Neural cell (in vitro differentiated cells): Measurements from ENCODE around the gene RGS6. TPM values are rescaled to one million over a fixed set of nuclear protein-coding genes. Genes with fewer than 3 reads are reported as not detected.

ENCODE experiments used
- H2AFZ ChIP-seq: fragments of 200-600, 300-800 bp; sonication (generic), shearing (Covaris generic); 2 replicates; pipeline ENCODE4 v1.6.0; 2014; ENCODE audit warnings: low read depth, mild to moderate bottlenecking, antibody characterized with exemption, low read length, moderate library complexity
- H3F3A ChIP-seq: fragments of 200-600 bp; shearing (Covaris generic); 2 replicates; pipeline ENCODE4 v1.6.1; 2016; ENCODE audit warnings: mild to moderate bottlenecking, moderate library complexity, mixed read lengths, antibody characterized with exemption, low read length; ENCODE audit not compliant: insufficient read depth, poor library complexity, severe bottlenecking
- H3K27ac ChIP-seq: fragments of 200-600, 300-800 bp; sonication (generic), shearing (Covaris generic); 2 replicates; pipeline ENCODE4 v1.5.1; 2014; ENCODE audit warnings: mild to moderate bottlenecking, low read length, moderate library complexity
- H3K27me3 ChIP-seq: fragments of 300-800, 200-600 bp; sonication (generic), shearing (Covaris generic); 2 replicates; pipeline ENCODE4 v1.6.0; 2014; ENCODE audit warnings: mild to moderate bottlenecking, low read depth, low read length, moderate library complexity; ENCODE audit not compliant: insufficient read depth
- H3K36me3 ChIP-seq: fragments of 300-800, 200-600 bp; sonication (generic), shearing (Covaris generic); 2 replicates; pipeline ENCODE4 v1.5.1; 2014; ENCODE audit warnings: mild to moderate bottlenecking, antibody characterized with exemption, low read length, moderate library complexity; ENCODE audit not compliant: insufficient read depth
- H3K4me2 ChIP-seq: fragments of 300-800, 200-600 bp; sonication (generic), shearing (Covaris generic); 2 replicates; pipeline ENCODE4 v1.6.0; 2014; ENCODE audit warnings: mild to moderate bottlenecking, low read length
- H3K4me3 ChIP-seq: fragments of 300-800, 200-600 bp; sonication (generic), shearing (Covaris generic); 2 replicates; pipeline ENCODE4 v1.5.1; 2014; ENCODE audit warnings: mild to moderate bottlenecking, low read length, moderate library complexity
- H3K79me2 ChIP-seq: fragments of 200-600 bp; shearing (Covaris generic); replicated peaks from 2 replicates; pipeline ENCODE4 v1.6.0; 2014; ENCODE audit warnings: mild to moderate bottlenecking, low read length, moderate library complexity; ENCODE audit not compliant: insufficient read depth
- H3K9ac ChIP-seq: fragments of 300-800, 200-600 bp; sonication (generic), shearing (Covaris generic); 2 replicates; pipeline ENCODE4 v1.6.1; 2016; ENCODE audit warnings: mild to moderate bottlenecking, low read length, mixed read lengths
- H3K9me2 ChIP-seq: fragments of 200-600 bp; shearing (Covaris generic); 2 replicates; pipeline ENCODE4 v1.6.1; 2016; ENCODE audit warnings: mild to moderate bottlenecking, low read length, mixed read lengths; ENCODE audit not compliant: insufficient read depth
- H3K9me3 ChIP-seq: fragments of 200-600, 300-800 bp; sonication (generic), shearing (Covaris generic); 2 replicates; pipeline ENCODE4 v1.6.1; 2016; ENCODE audit warnings: mild to moderate bottlenecking, mixed run types, low read length, moderate library complexity, mixed read lengths
- H4K20me1 ChIP-seq: fragments of 200-600 bp; shearing (Covaris generic); 2 replicates; pipeline ENCODE4 v1.6.1; 2016; ENCODE audit warnings: mild to moderate bottlenecking, mixed run types; ENCODE audit not compliant: insufficient read depth
- CTCF ChIP-seq: fragments of 450-650 bp; IDR thresholded peaks from 2 replicates; pipeline ENCODE4 v1.5.1; 2014; ENCODE audit warnings: antibody characterized with exemption, mild to moderate bottlenecking, moderate library complexity; ENCODE audit not compliant: poor library complexity, severe bottlenecking
- EP300 ChIP-seq: fragments of 450-650 bp; conservative IDR thresholded peaks from 2 replicates; pipeline ENCODE4 v1.6.1; 2014; ENCODE audit warnings: antibody characterized with exemption, mild to moderate bottlenecking, moderate library complexity; ENCODE audit not compliant: poor library complexity, severe bottlenecking
- EZH2 ChIP-seq: fragments of 200-600, 300-800 bp; shearing (Covaris generic), sonication (generic); IDR thresholded peaks from 2 replicates; pipeline ENCODE4 v1.6.1; 2014; ENCODE audit warnings: antibody characterized with exemption, low read length, borderline replicate concordance, mild to moderate bottlenecking; ENCODE audit not compliant: insufficient read depth, poor library complexity, severe bottlenecking
- MXI1 ChIP-seq: fragments of 450-650 bp; conservative IDR thresholded peaks from 2 replicates; pipeline ENCODE4 v1.6.1; 2014; ENCODE audit warnings: antibody characterized with exemption, mild to moderate bottlenecking; ENCODE audit not compliant: poor library complexity, severe bottlenecking
- POLR2AphosphoS5 ChIP-seq: IDR thresholded peaks from 2 replicates; pipeline ENCODE4 v1.6.1; 2012
- RAD21 ChIP-seq: fragments of 450-650 bp; conservative IDR thresholded peaks from 2 replicates; pipeline ENCODE4 v1.6.1; 2014; ENCODE audit warnings: antibody characterized with exemption, mild to moderate bottlenecking, moderate library complexity
- REST ChIP-seq: IDR thresholded peaks from 2 replicates; pipeline ENCODE4 v1.6.1; 2012; ENCODE audit warnings: borderline replicate concordance
- SMC3 ChIP-seq: fragments of 450-650 bp; conservative IDR thresholded peaks from 2 replicates; pipeline ENCODE4 v1.6.1; 2014; ENCODE audit warnings: antibody characterized with exemption, mild to moderate bottlenecking, moderate library complexity; ENCODE audit not compliant: poor library complexity
- TAF1 ChIP-seq: IDR thresholded peaks from 2 replicates; pipeline ENCODE4 v1.6.1; 2012; ENCODE audit warnings: low read depth
- polyA plus RNA-seq: library from polyadenylated mRNA; depleted of rRNA; stranded (reverse); fragments of >200 nt; gene quantifications from 2 replicates; pipeline ENCODE4 v1.2.3, GENCODE V29; 2014

Gene RGS6
- polyA plus RNA-seq, 1 donor from 2014 or later = 7.3 TPM

- H4K20me1 ChIP-seq = no peaks in the 10 kb centered on the region
- no peaks in the 10 kb centered on the region for H3K9me3 ChIP-seq
- H2AFZ ChIP-seq = no peak overlapping the region
- no peaks in the 10 kb centered on the region for H3K79me2 ChIP-seq
- no peaks in the 10 kb centered on the region for H3F3A ChIP-seq
- no peak for TF ChIP-seq CTCF
- no peak for TF ChIP-seq SMC3
- TF ChIP-seq TAF1 = no peak
- no peak for TF ChIP-seq POLR2AphosphoS5
- no peak for TF ChIP-seq EZH2
- TF ChIP-seq EP300 = no peak
- no peak for TF ChIP-seq MXI1
- no peak for TF ChIP-seq RAD21
- H3K27me3 ChIP-seq = no peaks in the 10 kb centered on the region
- no peak overlapping the region for H3K4me2 ChIP-seq
- no peak overlapping the region for H3K27ac ChIP-seq
- no peak overlapping the region for H3K4me3 ChIP-seq
- H3K9ac ChIP-seq = no peak overlapping the region
- no peaks in the 10 kb centered on the region for H3K36me3 ChIP-seq
- H3K9me2 ChIP-seq = no peaks in the 10 kb centered on the region
These were observed 304.4 kb downstream of the RGS6 start for GRCh38 chr14:72236629-72237028.

GRCh38 chr14:72237722-72238666, 305.8 kb downstream of the RGS6 start:
- no peaks in the 10 kb centered on the region for H3F3A ChIP-seq
- H3K27ac ChIP-seq = no peak overlapping the region
- no peaks in the 10 kb centered on the region for H3K9me2 ChIP-seq
- H3K9ac ChIP-seq = no peak overlapping the region
- no peaks in the 10 kb centered on the region for H3K9me3 ChIP-seq
- H3K4me3 ChIP-seq = no peak overlapping the region
- TF ChIP-seq MXI1 = no peak
- no peak for TF ChIP-seq REST
- TF ChIP-seq TAF1 = no peak
- no peak for TF ChIP-seq POLR2AphosphoS5
- no peak for TF ChIP-seq RAD21
- TF ChIP-seq SMC3 = no peak
- no peak for TF ChIP-seq CTCF
- no peak for TF ChIP-seq EZH2
- no peak for TF ChIP-seq EP300
- H3K36me3 ChIP-seq = no peaks in the 10 kb centered on the region
- H3K27me3 ChIP-seq = no peaks in the 10 kb centered on the region
- H3K4me2 ChIP-seq = no peak overlapping the region
- no peak overlapping the region for H2AFZ ChIP-seq
- no peaks in the 10 kb centered on the region for H4K20me1 ChIP-seq
- no peaks in the 10 kb centered on the region for H3K79me2 ChIP-seq
